Measurements from ENCODE around the gene EIF2S1. TPM values are rescaled to one million over a fixed set of nuclear protein-coding genes. Genes with fewer than 3 reads are reported as not detected.

The EIF2S1 gene
- total RNA-seq, 3 donors from 2014 or later (not counting 1 experiment from before 2014, with no cell fraction given): 31.6 to 37.7 (median 33.2) TPM

GRCh38 chr14:67395876-67396189 is 35.7 kb downstream of the EIF2S1 start:
- Mint-ChIP-seq H3K27ac (no peak overlapping the region), H3K4me1 (no peaks in the 10 kb centered on the region), H3K27me3 (ENCODE audit: low read depth in 2 of 2) (peaks cover 0 to 5% of the 10 kb centered on the region in 2 donors), H3K36me3 (no peaks in the 10 kb centered on the region), H3K4me3 (no peak overlapping the region), H3K9me3 (no peaks in the 10 kb centered on the region)
- DNase-seq (no peak), ATAC-seq (no peak)
- no peaks in the 10 kb centered on the region for H3K4me1 ChIP-seq (ENCODE audit: control insufficient read depth, insufficient read depth, low read length)
- intact Hi-C loops (cut with micrococcal nuclease): no loop called here
- no peaks in the 10 kb centered on the region for H3K36me3 ChIP-seq (ENCODE audit: control insufficient read depth, insufficient read depth, low read length)
- WGBS (ENCODE audit: insufficient coverage): 88% methylated on average over 4 of the region's 5 CpGs
- no peaks in the 10 kb centered on the region for H3K27me3 ChIP-seq (ENCODE audit: control insufficient read depth, insufficient read depth, low read length)
- H3K9me3 ChIP-seq (ENCODE audit: control insufficient read depth, insufficient read depth, low read length): no peaks in the 10 kb centered on the region
- H3K27ac ChIP-seq (ENCODE audit: low read length): no peak overlapping the region
- no peak for TF ChIP-seq CTCF (IDR thresholded peaks at IDR 0.05)
- no peak overlapping the region for H3K4me3 ChIP-seq (ENCODE audit: low read length)

- no peaks in the 10 kb centered on the region for H3K4me1 Mint-ChIP-seq
- intact Hi-C loops (cut with micrococcal nuclease): no loop called here
These were observed 36.3 kb downstream of the EIF2S1 start for GRCh38 chr14:67396381-67396970.

GRCh38 chr14:67397536-67397935 is 37.4 kb downstream of the EIF2S1 start:
- 95% methylated on average over 9 of the region's 9 CpGs for WGBS (ENCODE audit: insufficient coverage)
- no peak for ATAC-seq
- Histone ChIP-seq H3K36me3 (ENCODE audit: control insufficient read depth, insufficient read depth, low read length) (no peaks in the 10 kb centered on the region), H3K4me1 (ENCODE audit: control insufficient read depth, insufficient read depth, low read length) (no peaks in the 10 kb centered on the region), H3K9me3 (ENCODE audit: control insufficient read depth, insufficient read depth, low read length) (no peaks in the 10 kb centered on the region), H3K27ac (ENCODE audit: low read length) (no peak overlapping the region), H3K27me3 (ENCODE audit: control insufficient read depth, insufficient read depth, low read length) (no peaks in the 10 kb centered on the region), H3K4me3 (ENCODE audit: low read length) (no peak overlapping the region)
- Mint-ChIP-seq H3K4me3 (no peak overlapping the region), H3K27me3 (ENCODE audit: low read depth in 2 of 2) (peaks cover 3 to 10% of the 10 kb centered on the region in 2 donors), H3K27ac (no peak overlapping the region), H3K36me3 (no peaks in the 10 kb centered on the region), H3K4me1 (no peaks in the 10 kb centered on the region), H3K9me3 (no peaks in the 10 kb centered on the region)
- intact Hi-C loops (cut with micrococcal nuclease): no loop called here
- TF ChIP-seq CTCF (IDR thresholded peaks at IDR 0.05): no peak
- DNase-seq: no peak

More at GRCh38 chr14:67396381-67396970, 36.3 kb downstream of the EIF2S1 start:
- Histone ChIP-seq H3K4me1 (ENCODE audit: control insufficient read depth, insufficient read depth, low read length) (no peaks in the 10 kb centered on the region), H3K27ac (ENCODE audit: low read length) (no peak overlapping the region), H3K27me3 (ENCODE audit: control insufficient read depth, insufficient read depth, low read length) (no peaks in the 10 kb centered on the region), H3K9me3 (ENCODE audit: control insufficient read depth, insufficient read depth, low read length) (no peaks in the 10 kb centered on the region), H3K36me3 (ENCODE audit: control insufficient read depth, insufficient read depth, low read length) (no peaks in the 10 kb centered on the region), H3K4me3 (ENCODE audit: low read length) (no peak overlapping the region)
- Mint-ChIP-seq H3K27me3 (ENCODE audit: low read depth in 2 of 2) (peaks cover 0 to 6% of the 10 kb centered on the region in 2 donors), H3K9me3 (no peaks in the 10 kb centered on the region), H3K27ac (no peak overlapping the region), H3K4me3 (no peak overlapping the region), H3K36me3 (no peaks in the 10 kb centered on the region)
- TF ChIP-seq CTCF (IDR thresholded peaks at IDR 0.05): no peak
- DNase-seq: no peak
- WGBS (ENCODE audit: insufficient coverage): 93% methylated on average over 2 of the region's 2 CpGs
- no peak for ATAC-seq

GRCh38 chr14:67400434-67400833 is 40.3 kb downstream of the EIF2S1 start:
- TF ChIP-seq CTCF (IDR thresholded peaks at IDR 0.05): no peak
- DNase-seq: no peak
- Histone ChIP-seq H3K27me3 (ENCODE audit: control insufficient read depth, insufficient read depth, low read length) (no peaks in the 10 kb centered on the region), H3K4me3 (ENCODE audit: low read length) (no peak overlapping the region), H3K36me3 (ENCODE audit: control insufficient read depth, insufficient read depth, low read length) (no peaks in the 10 kb centered on the region), H3K4me1 (ENCODE audit: control insufficient read depth, insufficient read depth, low read length) (no peaks in the 10 kb centered on the region), H3K27ac (ENCODE audit: low read length) (no peak overlapping the region), H3K9me3 (ENCODE audit: control insufficient read depth, insufficient read depth, low read length) (no peaks in the 10 kb centered on the region)
- no peak for ATAC-seq
- Mint-ChIP-seq H3K27ac (no peak overlapping the region), H3K36me3 (no peaks in the 10 kb centered on the region), H3K4me1 (no peaks in the 10 kb centered on the region), H3K9me3 (no peaks in the 10 kb centered on the region), H3K27me3 (ENCODE audit: low read depth in 2 of 2) (peaks cover 11 to 12% of the 10 kb centered on the region in 2 donors), H3K4me3 (no peak overlapping the region)
- 94% methylated on average over 4 of the region's 4 CpGs for WGBS (ENCODE audit: insufficient coverage)
- intact Hi-C loops (cut with micrococcal nuclease): no loop called here
